GM06990 (cell line): ENCODE results near the gene HIVEP3.

ENCODE experiments used
- DNase-seq: peaks from one replicate; pipeline ENCODE4 v3.0.0-alpha.2; 2011; ENCODE audit not compliant: insufficient read length; ENCODE audit errors: extremely low read depth
- H3K27me3 ChIP-seq: replicated peaks from 2 replicates; pipeline ENCODE4 v1.6.0; 2011; ENCODE audit warnings: low read length; ENCODE audit not compliant: control insufficient read depth, insufficient read depth
- H3K36me3 ChIP-seq: 2 replicates; pipeline ENCODE4 v1.5.1; 2011; ENCODE audit warnings: low read length; ENCODE audit not compliant: control insufficient read depth, insufficient read depth
- H3K4me3 ChIP-seq: replicated peaks from 2 replicates; pipeline ENCODE4 v1.5.1; 2011; ENCODE audit warnings: low read depth, mild to moderate bottlenecking, control low read depth, low read length
- TF ChIP-seq, protein P1 (sequence below): IDR thresholded peaks from 2 replicates; pipeline ENCODE4 v1.5.1; 2011; ENCODE audit warnings: low read length, control low read depth, mild to moderate bottlenecking, inconsistent platforms; ENCODE audit not compliant: insufficient read depth, poor library complexity, severe bottlenecking

HIVEP3 gene

GRCh38 chr1:41700986-41701535 lies 217.7 kb downstream of the HIVEP3 start:
- no peaks in the 10 kb centered on the region for H3K27me3 ChIP-seq
- no peak overlapping the region for H3K4me3 ChIP-seq
- no peaks in the 10 kb centered on the region for H3K36me3 ChIP-seq
- TF ChIP-seq, protein P1, sequence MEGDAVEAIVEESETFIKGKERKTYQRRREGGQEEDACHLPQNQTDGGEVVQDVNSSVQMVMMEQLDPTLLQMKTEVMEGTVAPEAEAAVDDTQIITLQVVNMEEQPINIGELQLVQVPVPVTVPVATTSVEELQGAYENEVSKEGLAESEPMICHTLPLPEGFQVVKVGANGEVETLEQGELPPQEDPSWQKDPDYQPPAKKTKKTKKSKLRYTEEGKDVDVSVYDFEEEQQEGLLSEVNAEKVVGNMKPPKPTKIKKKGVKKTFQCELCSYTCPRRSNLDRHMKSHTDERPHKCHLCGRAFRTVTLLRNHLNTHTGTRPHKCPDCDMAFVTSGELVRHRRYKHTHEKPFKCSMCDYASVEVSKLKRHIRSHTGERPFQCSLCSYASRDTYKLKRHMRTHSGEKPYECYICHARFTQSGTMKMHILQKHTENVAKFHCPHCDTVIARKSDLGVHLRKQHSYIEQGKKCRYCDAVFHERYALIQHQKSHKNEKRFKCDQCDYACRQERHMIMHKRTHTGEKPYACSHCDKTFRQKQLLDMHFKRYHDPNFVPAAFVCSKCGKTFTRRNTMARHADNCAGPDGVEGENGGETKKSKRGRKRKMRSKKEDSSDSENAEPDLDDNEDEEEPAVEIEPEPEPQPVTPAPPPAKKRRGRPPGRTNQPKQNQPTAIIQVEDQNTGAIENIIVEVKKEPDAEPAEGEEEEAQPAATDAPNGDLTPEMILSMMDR: no peak
- DNase-seq: no peak

DNA sequence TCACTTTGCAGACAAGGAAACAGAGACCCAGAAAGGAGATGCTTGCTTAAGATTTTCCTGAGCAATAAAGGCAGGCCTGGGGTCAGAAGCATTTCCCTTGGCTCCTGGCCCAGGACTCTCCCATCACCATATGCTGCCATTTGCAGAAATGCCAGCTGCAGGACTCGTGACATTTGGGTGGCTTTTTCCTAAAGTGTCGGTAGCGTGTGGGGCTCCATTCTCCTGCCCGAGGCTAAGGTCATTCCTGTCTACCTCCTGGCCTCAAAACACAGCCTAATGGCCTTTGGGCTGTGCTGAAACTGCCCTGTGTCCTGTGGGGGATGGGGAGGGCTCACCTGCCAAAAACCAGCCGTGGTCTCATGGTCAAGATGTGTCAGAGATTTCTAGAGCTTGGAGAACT lies 218.1 kb downstream of the HIVEP3 start:
- H3K4me3 ChIP-seq: no peak overlapping the region
- H3K36me3 ChIP-seq: no peaks in the 10 kb centered on the region
- TF ChIP-seq, protein P1: no peak
- no peak for DNase-seq
- H3K27me3 ChIP-seq: no peaks in the 10 kb centered on the region

GRCh38 chr1:41699861-41700248 lies 218.9 kb downstream of the HIVEP3 start:
- Histone ChIP-seq H3K27me3 (no peaks in the 10 kb centered on the region), H3K36me3 (no peaks in the 10 kb centered on the region), H3K4me3 (no peak overlapping the region)
- no peak for DNase-seq
- TF ChIP-seq, protein P1: no peak

GRCh38 chr1:41698916-41699860 lies 219.5 kb downstream of the HIVEP3 start:
- Histone ChIP-seq H3K4me3 (no peak overlapping the region), H3K36me3 (no peaks in the 10 kb centered on the region), H3K27me3 (no peaks in the 10 kb centered on the region)
- TF ChIP-seq, protein P1: no peak
- peak; percentile 78 for DNase-seq

- Histone ChIP-seq H3K27me3 (no peaks in the 10 kb centered on the region), H3K4me3 (no peak overlapping the region), H3K36me3 (no peaks in the 10 kb centered on the region)
- DNase-seq: no peak
- TF ChIP-seq, protein P1: no peak
Measured at GRCh38 chr1:41696381-41696780, 222.3 kb downstream of the HIVEP3 start.
